NCI-H510A treated with DMSO at 0.1 percent for 48 hours (cell line): ENCODE measurements around the gene TMEM150A.
"Not testable (repeated sequence)": the region's sequence is repeated elsewhere in the genome, so short reads cannot be mapped to it uniquely, and the experiment has no call there.

Source experiments
- DNase-seq: peaks from one replicate; lab custom pipeline; 2025; lab: John Stamatoyannopoulos, UW

Gene TMEM150A

GRCh38 chr2:85611705-85612587 lies 9.4 kb upstream of the TMEM150A start, which contains the start of gene C2orf68:
Gene C2orf68 (minus strand): TSS chr2:85612066. CDS start chr2:85611984, 82 bp downstream.
- DNase-seq: peak; percentile 73

GRCh38 chr2:85611217-85611704 lies 8.8 kb upstream of the TMEM150A start:
- peak; percentile 39 for DNase-seq

- no peak for DNase-seq
Measured at GRCh38 chr2:85607268-85608215, 5.0 kb upstream of the TMEM150A start.

GRCh38 chr2:85606116-85606455 lies 3.6 kb upstream of the TMEM150A start:
- DNase-seq: peak; percentile 47

GRCh38 chr2:85605406-85606115 lies 3.1 kb upstream of the TMEM150A start:
- DNase-seq: no peak

GRCh38 chr2:85604568-85605339 lies 2.3 kb upstream of the TMEM150A start:
- DNase-seq: no peak

GRCh38 chr2:85604133-85604444 lies 1.6 kb upstream of the TMEM150A start:
- DNase-seq: not testable (repeated sequence)

GRCh38 chr2:85601771-85602475 lies 575 bp downstream of the TMEM150A start:
- DNase-seq: no peak

- no peak for DNase-seq
Measured at GRCh38 chr2:85600951-85601770, 1.3 kb downstream of the TMEM150A start.

GRCh38 chr2:85600235-85600575 lies 2.3 kb downstream of the TMEM150A start:
- no peak for DNase-seq

GRCh38 chr2:85599468-85600234 lies 2.8 kb downstream of the TMEM150A start:
- DNase-seq: no peak

- no peak for DNase-seq
Measured at GRCh38 chr2:85598594-85599340, 3.7 kb downstream of the TMEM150A start.

- DNase-seq: no peak
Measured at GRCh38 chr2:85597241-85597640, 5.3 kb downstream of the TMEM150A start.

GRCh38 chr2:85596486-85597143 lies 5.9 kb downstream of the TMEM150A start:
- no peak for DNase-seq

GRCh38 chr2:85596026-85596333 lies 6.5 kb downstream of the TMEM150A start:
- DNase-seq: no peak

GRCh38 chr2:85595301-85596025 lies 7.0 kb downstream of the TMEM150A start, which contains the start of gene RNF181:
Gene RNF181 (plus strand): TSS chr2:85595745. CDS start chr2:85595764, 19 bp downstream.
- peak; percentile 98 for DNase-seq

GRCh38 chr2:85594715-85595300 lies 7.7 kb downstream of the TMEM150A start:
- no peak for DNase-seq
